Stimulated activated CD4-positive, alpha-beta T cell treated with anti-CD3 and anti-CD28 coated beads, TNF-alpha, amount 100 ng/mL, for 1 hour (primary cell): ENCODE results near the gene C5orf58.

Source experiments
- DNase-seq, 3 donors: peaks; one replicate each; pipeline ENCODE4 v3.0.0-alpha.2; 2020; ENCODE audit warnings: low read depth in 3 of 3, low spot score in 1 of 3

C5orf58 gene

GRCh38 chr5:170278611-170279458, 46.0 kb downstream of the C5orf58 start:
- peak; percentile 55 to 72 (median 66) for DNase-seq

DNA sequence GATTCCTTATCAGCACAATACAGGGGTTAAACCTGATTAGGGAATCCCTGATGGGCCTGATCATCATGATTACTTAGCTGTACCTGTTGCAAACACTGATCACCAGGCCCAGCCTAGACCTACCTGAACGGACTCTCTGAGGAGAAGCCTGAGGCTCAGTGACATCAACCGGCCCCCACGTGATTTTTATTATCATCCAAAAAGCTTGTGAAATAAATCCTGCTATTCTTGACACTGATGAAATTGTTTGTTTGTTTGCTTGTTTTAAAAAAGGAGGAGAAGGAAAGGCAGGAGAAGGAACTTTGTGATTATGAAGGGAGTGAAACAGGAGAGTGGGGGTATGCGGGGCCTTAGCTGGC, 46.7 kb downstream of the C5orf58 start:
- DNase-seq: no peak

GRCh38 chr5:170280011-170280493, 47.3 kb downstream of the C5orf58 start:
- DNase-seq: no peak

DNA sequence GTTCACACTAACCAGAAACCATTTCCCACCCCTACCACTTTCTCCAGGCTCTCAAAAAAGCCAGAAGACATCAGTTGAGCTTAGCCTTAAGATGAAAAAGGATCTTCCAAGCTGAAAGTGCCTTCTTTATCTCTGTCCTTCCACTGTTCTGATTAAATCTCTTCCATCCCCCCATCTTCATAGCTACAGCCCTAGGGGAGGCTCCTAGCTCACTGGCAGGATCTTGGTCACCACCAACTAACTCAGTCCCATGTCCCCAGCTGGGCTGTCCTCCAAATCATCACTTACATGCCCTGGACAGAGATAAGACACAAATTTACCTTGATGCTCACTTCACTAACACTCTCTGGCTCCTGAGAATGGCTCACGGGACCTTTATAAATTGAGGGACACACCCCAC, 50.5 kb downstream of the C5orf58 start:
- no peak for DNase-seq

DNA sequence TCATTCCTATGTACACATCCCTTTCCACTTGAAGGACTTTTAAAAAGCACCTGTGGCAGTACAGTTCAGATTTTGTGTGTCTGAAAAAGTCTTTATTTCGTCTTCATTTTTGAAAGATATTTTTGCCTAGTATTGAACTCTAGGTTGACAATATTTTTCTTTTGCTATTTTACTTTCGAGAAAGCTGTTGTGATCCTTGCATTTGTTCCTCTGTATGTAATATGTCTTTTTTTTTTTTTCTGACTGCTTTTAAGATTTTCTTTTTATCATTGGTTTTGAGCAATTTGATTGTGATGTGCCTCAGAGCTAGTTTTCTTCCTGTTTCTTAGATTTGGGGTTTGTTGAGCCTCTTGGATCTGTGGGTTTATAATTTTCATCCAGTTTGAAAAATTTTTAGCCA, 51.4 kb downstream of the C5orf58 start:
- no peak for DNase-seq

GRCh38 chr5:170285181-170285580, 52.4 kb downstream of the C5orf58 start:
- DNase-seq: no peak

- DNase-seq: no peak
These were observed 53.7 kb downstream of the C5orf58 start for GRCh38 chr5:170286386-170286925.

GRCh38 chr5:170287532-170287931, 54.7 kb downstream of the C5orf58 start:
- no peak for DNase-seq

DNA sequence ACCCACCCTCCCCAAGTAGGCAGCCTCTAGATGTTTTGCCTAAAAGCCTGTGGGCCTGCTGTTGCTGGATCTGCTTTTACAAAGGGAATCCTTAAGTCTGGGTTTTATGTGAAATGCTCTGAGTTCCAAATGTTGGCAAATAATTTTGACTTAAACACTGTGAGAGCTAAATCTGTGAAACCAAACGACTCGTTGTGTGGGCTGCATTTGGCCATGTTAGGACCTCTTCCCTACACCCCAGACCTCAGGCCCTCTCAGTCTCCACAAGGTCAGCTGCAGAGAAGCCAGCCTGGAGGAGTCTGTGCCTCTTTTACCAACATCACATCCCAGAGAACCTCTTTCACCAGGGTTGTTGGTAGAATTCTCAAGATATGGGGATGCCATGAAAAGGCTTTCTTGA, 55.4 kb downstream of the C5orf58 start:
- DNase-seq: no peak

GRCh38 chr5:170288551-170288950, 55.8 kb downstream of the C5orf58 start:
- no peak for DNase-seq

DNA sequence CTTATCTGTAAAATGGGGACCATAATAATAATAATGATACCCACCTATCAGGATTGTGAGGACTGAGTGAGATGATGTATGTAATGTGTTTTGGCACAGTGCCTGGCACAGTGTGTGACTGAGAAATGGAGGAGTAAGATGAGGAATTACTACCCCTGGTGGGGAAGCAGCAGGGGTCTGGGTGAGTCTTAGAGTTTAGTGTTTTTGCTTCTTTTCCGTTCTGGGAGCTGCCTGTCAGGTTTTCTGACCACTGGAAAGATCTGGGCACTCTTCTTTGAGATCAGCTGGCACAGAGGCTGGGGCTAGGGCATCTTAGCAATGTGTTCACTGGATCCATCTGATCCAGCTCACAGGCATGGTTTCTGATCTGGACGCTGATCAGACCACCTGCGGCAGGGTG, 56.3 kb downstream of the C5orf58 start:
- no peak for DNase-seq

GRCh38 chr5:170289764-170290163, 57.0 kb downstream of the C5orf58 start:
- no peak for DNase-seq

DNA sequence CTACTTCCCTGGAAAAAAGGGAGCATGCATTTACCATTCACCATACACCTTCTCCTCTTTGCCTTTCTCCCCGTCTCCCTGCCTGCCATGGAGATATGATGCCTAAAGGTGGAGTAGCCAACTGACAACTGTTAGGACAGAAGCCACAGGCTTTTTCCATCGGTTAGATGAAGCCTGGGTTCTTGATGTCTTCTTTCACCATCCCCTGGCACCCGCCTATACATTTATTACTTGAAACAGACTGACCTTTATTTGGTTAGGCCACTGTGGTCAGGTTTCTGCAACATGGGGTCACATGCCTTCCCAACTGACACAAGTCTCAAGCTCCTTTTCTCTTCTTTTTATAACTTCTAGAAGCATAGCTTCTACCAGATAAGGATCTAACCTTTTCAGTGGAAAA, 57.7 kb downstream of the C5orf58 start:
- DNase-seq: no peak

DNA sequence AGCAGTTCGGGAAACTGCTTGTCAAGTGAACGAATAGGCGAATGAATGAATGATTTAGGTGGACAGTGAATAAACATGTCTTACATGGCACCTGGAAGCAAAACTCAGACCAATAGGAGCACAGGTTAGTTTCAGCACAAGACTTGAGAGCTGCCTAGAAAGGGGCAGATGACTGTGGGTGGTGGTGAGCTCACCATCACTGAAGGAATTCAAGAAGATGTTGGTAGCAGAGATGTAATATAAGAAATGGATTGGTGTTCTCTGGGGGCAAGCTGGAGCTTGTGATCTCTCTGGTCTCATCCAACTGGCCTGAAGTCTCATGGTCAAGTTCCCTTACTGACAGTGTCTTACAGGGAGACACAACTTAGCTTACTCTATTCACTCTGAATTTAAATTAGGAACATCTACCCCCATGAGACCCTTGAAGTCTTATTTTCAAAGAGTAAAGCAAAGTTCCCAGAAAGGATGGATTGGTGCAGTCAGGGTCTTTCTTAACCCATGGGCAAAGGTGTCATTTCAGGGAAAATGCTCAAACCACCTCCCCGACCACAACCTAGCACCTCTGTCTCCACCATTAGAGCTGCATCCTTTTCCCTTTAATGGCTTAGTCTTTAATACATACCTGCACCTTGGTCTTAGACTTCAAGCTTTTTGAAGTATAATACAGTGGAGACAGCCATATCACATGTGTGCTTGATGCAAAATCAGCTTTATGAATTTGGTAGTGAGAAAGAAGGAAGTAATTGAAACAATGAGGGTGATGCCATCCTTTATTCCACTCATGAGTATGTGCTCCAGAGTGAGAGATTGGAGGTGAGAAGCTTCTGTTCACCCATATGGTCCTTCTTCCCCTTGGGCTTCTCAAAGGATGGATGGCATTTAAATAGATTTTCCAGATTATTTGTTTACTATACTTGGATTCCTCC, 59.7 kb downstream of the C5orf58 start:
- no peak for DNase-seq

- DNase-seq: no peak
These were observed 60.5 kb downstream of the C5orf58 start for GRCh38 chr5:170293273-170293672.

GRCh38 chr5:170294057-170294456, 61.3 kb downstream of the C5orf58 start:
- no peak for DNase-seq

- no peak for DNase-seq
These were observed 61.8 kb downstream of the C5orf58 start for GRCh38 chr5:170294556-170294955.
